SKM-1 (cell line): ENCODE measurements around the gene EXOC1.

Experiments
- DNase-seq: peaks from one replicate; lab custom pipeline; 2025; ENCODE audit not compliant: unreplicated experiment; lab: John Stamatoyannopoulos, UW

The EXOC1 gene

GRCh38 chr4:55948726-55949481, 95.5 kb downstream of the EXOC1 start, which contains the start of gene CEP135:
TSS of gene CEP135 (plus strand) at chr4:55948945. CDS start at chr4:55952131, 3,186 bp downstream.
- peak; percentile 83 for DNase-seq

- no peak for DNase-seq
Measured at GRCh38 chr4:55949482-55949802, 96.0 kb downstream of the EXOC1 start.

- DNase-seq = no peak
Measured at GRCh38 chr4:55951191-55951922, 97.9 kb downstream of the EXOC1 start.
